GM06990 (cell line): ENCODE measurements around the gene INPPL1.
"Not testable (repeated sequence)": the region's sequence is repeated elsewhere in the genome, so short reads cannot be mapped to it uniquely, and the experiment has no call there.

ENCODE experiments used
- DNase-seq: peaks from one replicate; pipeline ENCODE4 v3.0.0-alpha.2; 2011; ENCODE audit not compliant: insufficient read length; ENCODE audit errors: extremely low read depth
- H3K27me3 ChIP-seq: replicated peaks from 2 replicates; pipeline ENCODE4 v1.6.0; 2011; ENCODE audit warnings: low read length; ENCODE audit not compliant: control insufficient read depth, insufficient read depth
- H3K36me3 ChIP-seq: 2 replicates; pipeline ENCODE4 v1.5.1; 2011; ENCODE audit warnings: low read length; ENCODE audit not compliant: control insufficient read depth, insufficient read depth
- H3K4me3 ChIP-seq: replicated peaks from 2 replicates; pipeline ENCODE4 v1.5.1; 2011; ENCODE audit warnings: low read depth, mild to moderate bottlenecking, control low read depth, low read length
- TF ChIP-seq, protein P1 (sequence below): IDR thresholded peaks from 2 replicates; pipeline ENCODE4 v1.5.1; 2011; ENCODE audit warnings: low read length, control low read depth, mild to moderate bottlenecking, inconsistent platforms; ENCODE audit not compliant: insufficient read depth, poor library complexity, severe bottlenecking

INPPL1 gene

GRCh38 chr11:72257570-72257969 lies 33.0 kb downstream of the INPPL1 start:
- TF ChIP-seq, protein P1, sequence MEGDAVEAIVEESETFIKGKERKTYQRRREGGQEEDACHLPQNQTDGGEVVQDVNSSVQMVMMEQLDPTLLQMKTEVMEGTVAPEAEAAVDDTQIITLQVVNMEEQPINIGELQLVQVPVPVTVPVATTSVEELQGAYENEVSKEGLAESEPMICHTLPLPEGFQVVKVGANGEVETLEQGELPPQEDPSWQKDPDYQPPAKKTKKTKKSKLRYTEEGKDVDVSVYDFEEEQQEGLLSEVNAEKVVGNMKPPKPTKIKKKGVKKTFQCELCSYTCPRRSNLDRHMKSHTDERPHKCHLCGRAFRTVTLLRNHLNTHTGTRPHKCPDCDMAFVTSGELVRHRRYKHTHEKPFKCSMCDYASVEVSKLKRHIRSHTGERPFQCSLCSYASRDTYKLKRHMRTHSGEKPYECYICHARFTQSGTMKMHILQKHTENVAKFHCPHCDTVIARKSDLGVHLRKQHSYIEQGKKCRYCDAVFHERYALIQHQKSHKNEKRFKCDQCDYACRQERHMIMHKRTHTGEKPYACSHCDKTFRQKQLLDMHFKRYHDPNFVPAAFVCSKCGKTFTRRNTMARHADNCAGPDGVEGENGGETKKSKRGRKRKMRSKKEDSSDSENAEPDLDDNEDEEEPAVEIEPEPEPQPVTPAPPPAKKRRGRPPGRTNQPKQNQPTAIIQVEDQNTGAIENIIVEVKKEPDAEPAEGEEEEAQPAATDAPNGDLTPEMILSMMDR: no peak
- Histone ChIP-seq H3K27me3 (no peaks in the 10 kb centered on the region), H3K36me3 (no peaks in the 10 kb centered on the region), H3K4me3 (no peak overlapping the region)
- no peak for DNase-seq

GRCh38 chr11:72259490-72259889 lies 34.9 kb downstream of the INPPL1 start:
- DNase-seq: no peak

GRCh38 chr11:72260574-72260973 lies 36.0 kb downstream of the INPPL1 start:
- no peak for DNase-seq
- Histone ChIP-seq H3K4me3 (no peak overlapping the region), H3K27me3 (no peaks in the 10 kb centered on the region), H3K36me3 (no peaks in the 10 kb centered on the region)
- TF ChIP-seq, protein P1: no peak

More at GRCh38 chr11:72259490-72259889, 34.9 kb downstream of the INPPL1 start:
- Histone ChIP-seq H3K27me3 (no peaks in the 10 kb centered on the region), H3K4me3 (no peak overlapping the region), H3K36me3 (no peaks in the 10 kb centered on the region)
- TF ChIP-seq, protein P1: no peak

GRCh38 chr11:72263361-72263760 lies 38.8 kb downstream of the INPPL1 start:
- TF ChIP-seq, protein P1: no peak
- Histone ChIP-seq H3K36me3 (no peaks in the 10 kb centered on the region), H3K27me3 (no peaks in the 10 kb centered on the region), H3K4me3 (no peak overlapping the region)
- no peak for DNase-seq

GRCh38 chr11:72265951-72266350 lies 41.4 kb downstream of the INPPL1 start:
- H3K36me3 ChIP-seq: no peaks in the 10 kb centered on the region
- H3K27me3 ChIP-seq: no peaks in the 10 kb centered on the region
- H3K4me3 ChIP-seq: no peak overlapping the region
- TF ChIP-seq, protein P1: no peak
- DNase-seq: no peak

GRCh38 chr11:72266960-72267359 lies 42.4 kb downstream of the INPPL1 start:
- not testable (repeated sequence) for H3K36me3 ChIP-seq, H3K4me3 ChIP-seq, DNase-seq, H3K27me3 ChIP-seq
